ENCODE data around the gene IL24. TPM values are rescaled to one million over a fixed set of nuclear protein-coding genes. Genes with fewer than 3 reads are reported as not detected.
"Not testable (repeated sequence)": the region's sequence is repeated elsewhere in the genome, so short reads cannot be mapped to it uniquely, and the experiment has no call there.

The IL24 gene
- polyA plus RNA-seq: 0.48 TPM
- long read RNA-seq, donor 1: 0 reads
- long read RNA-seq, donor 2: 0 reads
- long read RNA-seq, donor 3: 0 reads
- long read RNA-seq, donor 4: 0 reads
- long read RNA-seq, donor 5: 0 reads
- long read RNA-seq, donor 6: 0 reads
- long read RNA-seq, donor 7: 0 reads
- long read RNA-seq, donor 8: 0 reads
- long read RNA-seq, donor 9: 0 reads
- long read RNA-seq, donor 10: 0 reads
- long read RNA-seq, donor 11, partial matches to known transcripts: 12 of 12 reads
- long read RNA-seq, donor 11, other reads (novel, unspliced or antisense): 0 of 12 reads

GRCh38 chr1:206897175-206897574 lies at the start of gene IL24:
Gene IL24 (plus strand): TSS chr1:206897443. CDS start chr1:206897833, 390 bp downstream.
- Histone ChIP-seq H3K36me3 (ENCODE audit: control insufficient read depth, insufficient read depth, low read length) (no peaks in the 10 kb centered on the region), H3K9me3 (ENCODE audit: control insufficient read depth, low read depth, low read length) (no peaks in the 10 kb centered on the region), H3K27me3 (ENCODE audit: control insufficient read depth, insufficient read depth, low read length) (no peaks in the 10 kb centered on the region), H3K27ac (ENCODE audit: low read length) (no peak within 1 kb of the TSS), H3K4me3 (ENCODE audit: low read length) (no peak within 1 kb of the TSS), H3K4me1 (ENCODE audit: control insufficient read depth, insufficient read depth, low read length) (no peaks in the 10 kb centered on the region)
- no peak for DNase-seq
- WGBS (ENCODE audit: insufficient coverage, low lambda C conversion rate): no CpG with 5 or more reads among the region's 4 CpGs

- Histone ChIP-seq H3K27me3 (ENCODE audit: control insufficient read depth, insufficient read depth, low read length) (no peaks in the 10 kb centered on the region), H3K27ac (ENCODE audit: low read length) (no peak overlapping the region), H3K36me3 (ENCODE audit: control insufficient read depth, insufficient read depth, low read length) (no peaks in the 10 kb centered on the region), H3K9me3 (ENCODE audit: control insufficient read depth, low read depth, low read length) (no peaks in the 10 kb centered on the region), H3K4me1 (ENCODE audit: control insufficient read depth, insufficient read depth, low read length) (peaks cover 14% of the 10 kb centered on the region), H3K4me3 (ENCODE audit: low read length) (no peak overlapping the region)
- DNase-seq: no peak
- 50% methylated on average over 1 of the region's 1 CpG for WGBS (ENCODE audit: insufficient coverage, low lambda C conversion rate)
Observed at GRCh38 chr1:206847946-206848345, 49.3 kb upstream of the IL24 start.

- Histone ChIP-seq H3K27me3 (ENCODE audit: control insufficient read depth, insufficient read depth, low read length) (no peaks in the 10 kb centered on the region), H3K9me3 (ENCODE audit: control insufficient read depth, low read depth, low read length) (no peaks in the 10 kb centered on the region), H3K4me1 (ENCODE audit: control insufficient read depth, insufficient read depth, low read length) (peaks cover 14% of the 10 kb centered on the region), H3K27ac (ENCODE audit: low read length) (no peak overlapping the region), H3K36me3 (ENCODE audit: control insufficient read depth, insufficient read depth, low read length) (no peaks in the 10 kb centered on the region), H3K4me3 (ENCODE audit: low read length) (no peak overlapping the region)
- 100% methylated on average over 1 of the region's 2 CpGs for WGBS (ENCODE audit: insufficient coverage, low lambda C conversion rate)
- no peak for DNase-seq
Observed at GRCh38 chr1:206850401-206850800, 46.8 kb upstream of the IL24 start.

GRCh38 chr1:206851341-206852010 lies 45.8 kb upstream of the IL24 start:
- Histone ChIP-seq H3K36me3 (ENCODE audit: control insufficient read depth, insufficient read depth, low read length) (no peaks in the 10 kb centered on the region), H3K27ac (ENCODE audit: low read length) (no peak overlapping the region), H3K4me1 (ENCODE audit: control insufficient read depth, insufficient read depth, low read length) (peaks cover 13% of the 10 kb centered on the region), H3K4me3 (ENCODE audit: low read length) (no peak overlapping the region), H3K9me3 (ENCODE audit: control insufficient read depth, low read depth, low read length) (no peaks in the 10 kb centered on the region), H3K27me3 (ENCODE audit: control insufficient read depth, insufficient read depth, low read length) (no peaks in the 10 kb centered on the region)
- 100% methylated on average over 1 of the region's 5 CpGs for WGBS (ENCODE audit: insufficient coverage, low lambda C conversion rate)
- no peak for DNase-seq

- not testable (repeated sequence) for H3K9me3 ChIP-seq (ENCODE audit: control insufficient read depth, low read depth, low read length); H3K27ac ChIP-seq (ENCODE audit: low read length); H3K4me3 ChIP-seq (ENCODE audit: low read length); DNase-seq; H3K27me3 ChIP-seq (ENCODE audit: control insufficient read depth, insufficient read depth, low read length); H3K4me1 ChIP-seq (ENCODE audit: control insufficient read depth, insufficient read depth, low read length); H3K36me3 ChIP-seq (ENCODE audit: control insufficient read depth, insufficient read depth, low read length)
- no CpG with 5 or more reads among the region's 2 CpGs for WGBS (ENCODE audit: insufficient coverage, low lambda C conversion rate)
Observed at GRCh38 chr1:206852662-206853061, 44.6 kb upstream of the IL24 start.

GRCh38 chr1:206853696-206854095 lies 43.5 kb upstream of the IL24 start:
- DNase-seq; H3K9me3 ChIP-seq (ENCODE audit: control insufficient read depth, low read depth, low read length); H3K4me3 ChIP-seq (ENCODE audit: low read length); H3K27me3 ChIP-seq (ENCODE audit: control insufficient read depth, insufficient read depth, low read length); H3K4me1 ChIP-seq (ENCODE audit: control insufficient read depth, insufficient read depth, low read length); H3K36me3 ChIP-seq (ENCODE audit: control insufficient read depth, insufficient read depth, low read length); H3K27ac ChIP-seq (ENCODE audit: low read length): not testable (repeated sequence)

GRCh38 chr1:206854401-206855129 lies 42.7 kb upstream of the IL24 start:
- Histone ChIP-seq H3K4me3 (ENCODE audit: low read length) (no peak overlapping the region), H3K4me1 (ENCODE audit: control insufficient read depth, insufficient read depth, low read length) (no peaks in the 10 kb centered on the region), H3K27ac (ENCODE audit: low read length) (no peak overlapping the region), H3K9me3 (ENCODE audit: control insufficient read depth, low read depth, low read length) (no peaks in the 10 kb centered on the region), H3K27me3 (ENCODE audit: control insufficient read depth, insufficient read depth, low read length) (no peaks in the 10 kb centered on the region), H3K36me3 (ENCODE audit: control insufficient read depth, insufficient read depth, low read length) (no peaks in the 10 kb centered on the region)
- no peak for DNase-seq
- WGBS (ENCODE audit: insufficient coverage, low lambda C conversion rate): 87% methylated on average over 1 of the region's 3 CpGs

GRCh38 chr1:206855859-206856258 lies 41.4 kb upstream of the IL24 start:
- Histone ChIP-seq H3K4me1 (ENCODE audit: control insufficient read depth, insufficient read depth, low read length) (no peaks in the 10 kb centered on the region), H3K4me3 (ENCODE audit: low read length) (no peak overlapping the region), H3K27me3 (ENCODE audit: control insufficient read depth, insufficient read depth, low read length) (no peaks in the 10 kb centered on the region), H3K27ac (ENCODE audit: low read length) (no peak overlapping the region), H3K36me3 (ENCODE audit: control insufficient read depth, insufficient read depth, low read length) (no peaks in the 10 kb centered on the region), H3K9me3 (ENCODE audit: control insufficient read depth, low read depth, low read length) (no peaks in the 10 kb centered on the region)
- DNase-seq: no peak
- WGBS (ENCODE audit: insufficient coverage, low lambda C conversion rate): no CpG with 5 or more reads among the region's 2 CpGs

GRCh38 chr1:206856674-206857464 lies 40.4 kb upstream of the IL24 start:
- H3K27me3 ChIP-seq (ENCODE audit: control insufficient read depth, insufficient read depth, low read length): no peaks in the 10 kb centered on the region
- WGBS (ENCODE audit: insufficient coverage, low lambda C conversion rate): no CpG with 5 or more reads among the region's 5 CpGs
- H3K27ac ChIP-seq (ENCODE audit: low read length): no peak overlapping the region
- no peak for DNase-seq
- no peak overlapping the region for H3K4me3 ChIP-seq (ENCODE audit: low read length)
- no peaks in the 10 kb centered on the region for H3K36me3 ChIP-seq (ENCODE audit: control insufficient read depth, insufficient read depth, low read length)
- no peaks in the 10 kb centered on the region for H3K9me3 ChIP-seq (ENCODE audit: control insufficient read depth, low read depth, low read length)
- no peaks in the 10 kb centered on the region for H3K4me1 ChIP-seq (ENCODE audit: control insufficient read depth, insufficient read depth, low read length)

- WGBS (ENCODE audit: insufficient coverage, low lambda C conversion rate): no CpG with 5 or more reads among the region's 5 CpGs
- DNase-seq: no peak
- Histone ChIP-seq H3K4me3 (ENCODE audit: low read length) (no peak overlapping the region), H3K4me1 (ENCODE audit: control insufficient read depth, insufficient read depth, low read length) (no peaks in the 10 kb centered on the region), H3K27ac (ENCODE audit: low read length) (no peak overlapping the region), H3K36me3 (ENCODE audit: control insufficient read depth, insufficient read depth, low read length) (no peaks in the 10 kb centered on the region), H3K9me3 (ENCODE audit: control insufficient read depth, low read depth, low read length) (no peaks in the 10 kb centered on the region), H3K27me3 (ENCODE audit: control insufficient read depth, insufficient read depth, low read length) (no peaks in the 10 kb centered on the region)
Observed at GRCh38 chr1:206859082-206859521, 38.1 kb upstream of the IL24 start.

Measured in large intestine (tissue), 12 donors.